H1 (cell line): ENCODE measurements around the gene FOXO1. TPM values are rescaled to one million over a fixed set of nuclear protein-coding genes. Genes with fewer than 3 reads are reported as not detected.

ENCODE experiments used
- CTCF ChIA-PET: fragments of 300-600 bp; sonication (Branson Sonifier 250); formaldehyde crosslinking; loops from one replicate; lab custom pipeline; 2021; ENCODE audit not compliant: partially characterized antibody; lab: Charles Lee
- POLR2A ChIA-PET: fragments of 300-600 bp; sonication (Branson Sonifier 250); formaldehyde crosslinking; loops from one replicate; lab custom pipeline; 2021; ENCODE audit warnings: inconsistent platforms; ENCODE audit not compliant: partially characterized antibody; lab: Charles Lee
- DNase-seq, 2 experiments: peaks; one replicate each; pipeline versions ENCODE4 v3.0.0 to v3.0.0-alpha.2; 2010 to 2022; ENCODE audit warnings: low spot score in 2 of 2, low read depth in 1 of 2, mixed read lengths in 1 of 2
- FAIRE-seq: peaks from 2 replicates; lab custom pipeline; 2011; peaks lifted over from hg19 to GRCh38; lab: Jason Lieb, UNC
- H2AFZ ChIP-seq: 2 replicates; pipeline ENCODE4 v1.8.1; 2012; ENCODE audit warnings: low read length, inconsistent platforms
- H2AK5ac ChIP-seq: 2 replicates; pipeline ENCODE4 v1.6.1; 2013; ENCODE audit warnings: low read depth, low read length
- H2BK120ac ChIP-seq: replicated peaks from 2 replicates; pipeline ENCODE3; 2013; ENCODE audit warnings: low read depth, low read length, inconsistent platforms
- H2BK12ac ChIP-seq: 2 replicates; pipeline ENCODE4 v1.6.1; 2013; ENCODE audit warnings: low read depth, low read length
- H2BK15ac ChIP-seq: 2 replicates; pipeline ENCODE4 v1.6.1; 2013; ENCODE audit warnings: low read length
- H2BK20ac ChIP-seq: 2 replicates; pipeline ENCODE4 v1.6.1; 2013; ENCODE audit warnings: low read length
- H2BK5ac ChIP-seq: 2 replicates; pipeline ENCODE4 v1.6.1; 2013; ENCODE audit warnings: low read depth, low read length
- H3K14ac ChIP-seq: 2 replicates; pipeline ENCODE4 v1.6.1; 2013; ENCODE audit warnings: inconsistent platforms; ENCODE audit not compliant: insufficient read length
- H3K18ac ChIP-seq: 2 replicates; pipeline ENCODE4 v1.6.1; 2013; ENCODE audit warnings: low read length; ENCODE audit errors: extremely low read depth
- H3K23ac ChIP-seq: 2 replicates; pipeline ENCODE4 v1.6.1; 2013; ENCODE audit warnings: inconsistent platforms; ENCODE audit not compliant: insufficient read length
- H3K23me2 ChIP-seq: 2 replicates; pipeline ENCODE4 v1.6.1; 2013; ENCODE audit warnings: low read depth, low read length
- H3K27ac ChIP-seq: 2 replicates; pipeline ENCODE4 v1.6.1; 2011; ENCODE audit warnings: low read depth, low read length, inconsistent platforms
- H3K27me3 ChIP-seq, 4 experiments: replicated peaks in 1 of 4; 1 replicate in 1 of 4; 2 replicates in 3 of 4; pipeline versions ENCODE4 v1.6.1 to v1.8.1; 2011 to 2013; ENCODE audit warnings: low read length in 3 of 4, mild to moderate bottlenecking in 3 of 4, inconsistent platforms in 2 of 4, mixed read lengths in 2 of 4, moderate library complexity in 1 of 4; ENCODE audit not compliant: control insufficient read depth in 3 of 4, insufficient read depth in 3 of 4; ENCODE audit errors: extremely low read depth in 1 of 4
- H3K36me3 ChIP-seq, 4 experiments: 2 replicates each; pipeline versions ENCODE4 v1.6.1 to v1.8.1; 2011 to 2013; ENCODE audit warnings: mild to moderate bottlenecking in 4 of 4, low read length in 3 of 4, moderate library complexity in 2 of 4, control low read depth in 1 of 4, inconsistent platforms in 1 of 4; ENCODE audit not compliant: insufficient read depth in 4 of 4, control insufficient read depth in 2 of 4
- H3K4ac ChIP-seq: replicated peaks from 2 replicates; pipeline ENCODE3; 2013; ENCODE audit warnings: low read length, low read depth, mixed read lengths, inconsistent platforms; ENCODE audit not compliant: insufficient read length
- H3K4me1 ChIP-seq, 4 experiments: replicated peaks in 1 of 4; 1 replicate in 1 of 4; 2 replicates in 3 of 4; pipeline versions ENCODE4 v1.6.1 to v1.8.1; 2011 to 2013; ENCODE audit warnings: low read length in 3 of 4, inconsistent platforms in 2 of 4, mixed read lengths in 1 of 4; ENCODE audit not compliant: insufficient read depth in 4 of 4, control insufficient read depth in 3 of 4
- H3K4me2 ChIP-seq, 2 experiments: 2 replicates each; pipeline versions ENCODE4 v1.6.1 to v1.8.1; 2011 to 2013; ENCODE audit warnings: low read depth in 2 of 2, low read length in 2 of 2, control low read depth in 1 of 2, inconsistent platforms in 1 of 2, mild to moderate bottlenecking in 1 of 2; ENCODE audit not compliant: insufficient read depth in 1 of 2
- H3K4me3 ChIP-seq, 4 experiments: fragments of 200-600, 300-600 bp in 1 of 4; sonication (generic), shearing (Covaris generic), sonication (Bioruptor Twin) in 1 of 4; 2 replicates each; pipeline versions ENCODE4 v1.5.1 to v1.8.1; 2011 to 2016; ENCODE audit warnings: low read length in 4 of 4, low read depth in 3 of 4, control low read depth in 2 of 4, inconsistent platforms in 2 of 4, mild to moderate bottlenecking in 2 of 4, mixed read lengths in 1 of 4, moderate library complexity in 1 of 4; ENCODE audit not compliant: insufficient read depth in 2 of 4; ENCODE audit errors: extremely low read depth in 1 of 4
- H3K56ac ChIP-seq: replicated peaks from 2 replicates; pipeline ENCODE3; 2013; ENCODE audit warnings: low read depth, mild to moderate bottlenecking, mixed read lengths, low read length, inconsistent platforms; ENCODE audit not compliant: insufficient read length
- H3K79me1 ChIP-seq: 2 replicates; pipeline ENCODE4 v1.6.1; 2013; ENCODE audit warnings: low read depth, low read length, control low read depth
- H3K79me2 ChIP-seq, 2 experiments: 2 replicates each; pipeline versions ENCODE4 v1.6.1 to v1.8.1; 2012 to 2013; ENCODE audit warnings: low read length in 2 of 2, mild to moderate bottlenecking in 2 of 2, inconsistent platforms in 1 of 2; ENCODE audit not compliant: insufficient read depth in 2 of 2, control insufficient read depth in 1 of 2
- H3K9ac ChIP-seq, 4 experiments: replicated peaks in 1 of 4; 1 replicate in 1 of 4; 2 replicates in 3 of 4; pipeline versions ENCODE4 v1.6.1 to v1.8.1; 2011 to 2013; ENCODE audit warnings: low read depth in 3 of 4, low read length in 3 of 4, control low read depth in 2 of 4, mild to moderate bottlenecking in 2 of 4, moderate library complexity in 2 of 4, inconsistent platforms in 1 of 4; ENCODE audit errors: extremely low read depth in 1 of 4
- H3K9me3 ChIP-seq, 2 experiments: 2 replicates each; pipeline versions ENCODE4 v1.6.1 to v1.8.1; 2012 to 2013; ENCODE audit warnings: mild to moderate bottlenecking in 2 of 2, moderate library complexity in 2 of 2, control low read depth in 1 of 2, inconsistent platforms in 1 of 2, low read depth in 1 of 2, low read length in 1 of 2, mixed read lengths in 1 of 2; ENCODE audit not compliant: insufficient read depth in 2 of 2
- H4K20me1 ChIP-seq, 2 experiments: replicated peaks in 1 of 2; 2 replicates each; pipeline versions ENCODE3 to v1.8.1; 2011 to 2013; ENCODE audit warnings: inconsistent platforms in 2 of 2, low read length in 2 of 2, mild to moderate bottlenecking in 1 of 2; ENCODE audit not compliant: insufficient read depth in 2 of 2, control insufficient read depth in 1 of 2
- H4K5ac ChIP-seq: 2 replicates; pipeline ENCODE4 v1.6.1; 2013; ENCODE audit warnings: low read length, low read depth, mixed read lengths, inconsistent platforms; ENCODE audit not compliant: insufficient read length
- H4K8ac ChIP-seq: 2 replicates; pipeline ENCODE4 v1.8.0; 2013; ENCODE audit warnings: mild to moderate bottlenecking, moderate library complexity, low read length, inconsistent platforms; ENCODE audit not compliant: insufficient read depth; ENCODE audit errors: extremely low read depth
- H4K91ac ChIP-seq: replicated peaks from 2 replicates; pipeline ENCODE3; 2013; ENCODE audit warnings: low read length, mixed read lengths, inconsistent platforms; ENCODE audit not compliant: insufficient read length
- SP4 ChIP-seq: IDR thresholded peaks from 2 replicates; pipeline ENCODE4 v1.6.1; 2012; ENCODE audit warnings: low read length, inconsistent platforms
- WGBS, 2 experiments: shearing (Covaris generic) in 1 of 2; methylation state at CpG; one replicate each; pipeline versions ENCODE4 v1.1.6 to v1.1.7; 2013 to 2015; ENCODE audit warnings: low lambda C conversion rate in 2 of 2, mixed read lengths in 2 of 2, inconsistent platforms in 1 of 2, low coverage in 1 of 2, missing lambda C conversion rate in 1 of 2; ENCODE audit not compliant: insufficient replicate concordance in 2 of 2, insufficient coverage in 1 of 2, insufficient read length in 1 of 2; ENCODE audit errors: extremely low coverage in 1 of 2, missing lambda C conversion rate in 1 of 2; 5-methylcytosine and 5-hydroxymethylcytosine counted together
- polyA plus RNA-seq, 7 experiments: library from polyadenylated mRNA; depleted of rRNA in 3 of 7; stranded (reverse) in 5 of 7; unstranded in 2 of 7; fragments of >200 nt in 5 of 7; fragments of 200-250 nt in 2 of 7; gene quantifications; 1 replicate in 5 of 7; 2 replicates in 1 of 7; 4 replicates in 1 of 7; pipeline versions ENCODE4 v1.2.1 to v1.2.3, GENCODE V29; 2011 to 2013; ENCODE audit warnings: missing spikeins in 2 of 7, mixed read lengths in 2 of 7
- total RNA-seq: library from RNA; stranded (reverse); fragmentation: NEBNext Ultra II Directional; extraction: Animal tissue kit (Norgen Biotek cat#: 25700); gene quantifications from 2 replicates; pipeline ENCODE4 v1.2.1, GENCODE V29; 2021

Gene FOXO1
- total and polyA plus RNA-seq, 2 of the 8 experiments (the other 6 are each of a cell fraction or from before 2014, with no cell fraction given): 35.3 to 56.9 TPM

DNA sequence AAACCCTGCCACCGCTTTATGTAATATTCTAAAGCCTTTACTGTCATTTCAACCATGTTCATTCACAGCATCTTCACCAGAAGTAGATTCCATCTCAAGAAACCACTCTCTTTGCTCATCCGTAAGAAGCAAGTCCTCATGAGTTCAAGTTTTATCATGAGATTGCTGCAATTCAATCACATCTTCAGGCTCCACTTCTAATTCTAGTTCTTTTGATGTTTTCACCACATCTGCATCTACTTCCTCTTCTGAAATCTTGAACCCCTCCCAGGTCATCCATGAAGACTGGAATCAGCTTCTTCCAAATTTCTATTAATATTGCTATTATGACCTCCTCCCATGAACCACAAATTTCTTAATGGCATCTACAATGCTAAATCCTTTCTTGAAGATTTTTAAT, 83.9 kb downstream of the FOXO1 start:
- Histone ChIP-seq H2BK12ac (no peak overlapping the region), H3K27ac (no peak overlapping the region), H4K5ac (no peak overlapping the region), H3K79me1 (peaks cover 17% of the 10 kb centered on the region), H2BK20ac (no peak overlapping the region), H3K79me2 (peaks cover 33 to 100% of the 10 kb centered on the region in 2 experiments), H3K4ac (no peak overlapping the region), H2BK5ac (no peak overlapping the region), H3K36me3 (peaks cover 0 to 8% (median 1%) of the 10 kb centered on the region in 4 experiments; a peak in 2 of 8 replicates), H2AK5ac (no peak overlapping the region), H3K4me2 (no peak overlapping the region), H3K56ac (no peak overlapping the region), H4K91ac (no peak overlapping the region), H4K20me1 (peaks cover 23 to 31% of the 10 kb centered on the region in 2 experiments), H3K23ac (no peak overlapping the region), H2BK15ac (no peak overlapping the region), H3K27me3 (no peaks in the 10 kb centered on the region), H3K18ac (no peak overlapping the region), H3K4me1 (peaks cover 0 to 40% (median 18%) of the 10 kb centered on the region in 4 experiments), H2BK120ac (no peak overlapping the region), H4K8ac (no peak overlapping the region), H3K9me3 (peaks cover 4 to 11% of the 10 kb centered on the region in 2 experiments; a peak in 2 of 4 replicates), H3K14ac (no peak overlapping the region), H2AFZ (no peak overlapping the region), H3K23me2 (no peaks in the 10 kb centered on the region), H3K9ac (no peak overlapping the region), H3K4me3 (no peak overlapping the region)
- DNase-seq: no peak
- no peak for FAIRE-seq
- 93% methylated on average over 2 of the region's 2 CpGs; no CpG with 5 or more reads in 1 of the 2 experiments for WGBS, 2 experiments
- TF ChIP-seq SP4: no peak
- POLR2A ChIA-PET: interaction anchor here (0.9 kb wide), 1 partner anchor 98 kb away, joined by 3 read pairs; no protein-coding TSS in a partner anchor
- CTCF ChIA-PET: interaction anchor here (0.9 to 1.2 kb wide), 2 partner anchors 28 to 68 kb away, joined by 3 read pairs; no protein-coding TSS in a partner anchor
